ENCODE data around the gene XPO5. TPM values are rescaled to one million over a fixed set of nuclear protein-coding genes. Genes with fewer than 3 reads are reported as not detected.

The XPO5 gene
- polyA plus RNA-seq, 1 of the 3 experiments (the other 2 are of a cell fraction), result 29.5 TPM

GRCh38 chr6:43497689-43498088 lies 78.1 kb downstream of the XPO5 start:
- Histone ChIP-seq H3K27me3 (ENCODE audit: insufficient read depth) (no peaks in the 10 kb centered on the region), H3K9me3 (no peaks in the 10 kb centered on the region), H2AFZ (ENCODE audit: low read depth) (no peak overlapping the region), H4K20me1 (ENCODE audit: insufficient read depth) (peaks cover 12% of the 10 kb centered on the region; the same call in 1 of the 2 replicates), H3K36me3 (replicated peaks in 1 of 2; ENCODE audit: control insufficient read depth in 1 of 2, insufficient read depth in 2 of 2, low read length in 1 of 2) (peaks cover 14 to 32% of the 10 kb centered on the region in 2 experiments), H3K4me1 (ENCODE audit: control insufficient read depth in 1 of 2, insufficient read depth in 2 of 2, low read depth in 1 of 2, low read length in 1 of 2) (peaks cover 5 to 33% of the 10 kb centered on the region in 2 experiments; a peak in 2 of 4 replicates), H3K4me2 (no peak overlapping the region), H3K4me3 (ENCODE audit: low read depth in 2 of 2, low read length in 1 of 2) (no peak overlapping the region), H3K9ac (no peak overlapping the region), H3K9me2 (no peaks in the 10 kb centered on the region), H3K79me2 (ENCODE audit: insufficient read depth) (peaks cover 8% of the 10 kb centered on the region; the same call in 1 of the 2 replicates), H3F3A (replicated peaks; ENCODE audit: insufficient read depth) (no peaks in the 10 kb centered on the region), H3K27ac (ENCODE audit: low read depth in 2 of 2, low read length in 1 of 2) (no peak overlapping the region)
- TF ChIP-seq YY1 (IDR thresholded peaks at IDR 0.05; ENCODE audit: low read depth) (no peak), EZH2phosphoT487 (IDR thresholded peaks at IDR 0.05; ENCODE audit: borderline replicate concordance, low read depth) (no peak), SIN3A (IDR thresholded peaks at IDR 0.05; ENCODE audit: borderline replicate concordance, low read depth, low read length) (no peak), TCF12 (IDR thresholded peaks at IDR 0.05) (no peak), RCOR1 (IDR thresholded peaks at IDR 0.05; ENCODE audit: low read length) (no peak), ELF1 (IDR thresholded peaks at IDR 0.05) (no peak), ZBTB33 (IDR thresholded peaks at IDR 0.05; ENCODE audit: borderline replicate concordance, low read depth) (no peak), FOXM1 (IDR thresholded peaks at IDR 0.05; ENCODE audit: low read depth) (no peak)
- WGBS (ENCODE audit: low lambda C conversion rate), result 92% methylated on average over 8 of the region's 12 CpGs
- ChIA-PET CTCF (interaction anchor here (0.6 to 22.4 kb wide), 6 partner anchors 9 to 450 kb away, joined by 3 to 382 read pairs (median 8); partner anchors contain the start of genes DLK2 and LRRC73), POLR2A (interaction anchor here (0.7 kb wide), 1 partner anchor 12 kb away, joined by 3 read pairs; the partner anchor contains the start of gene LRRC73)
- no peak for DNase-seq

GRCh38 chr6:43497129-43497396 lies 78.8 kb downstream of the XPO5 start:
- Histone ChIP-seq H3K9ac (no peak overlapping the region), H4K20me1 (ENCODE audit: insufficient read depth) (peaks cover 19% of the 10 kb centered on the region; the same call in 1 of the 2 replicates), H3K9me2 (no peaks in the 10 kb centered on the region), H3K9me3 (no peaks in the 10 kb centered on the region), H2AFZ (ENCODE audit: low read depth) (no peak overlapping the region), H3K36me3 (replicated peaks in 1 of 2; ENCODE audit: control insufficient read depth in 1 of 2, insufficient read depth in 2 of 2, low read length in 1 of 2) (peaks cover 14 to 30% of the 10 kb centered on the region in 2 experiments), H3K79me2 (ENCODE audit: insufficient read depth) (peaks cover 10% of the 10 kb centered on the region; the same call in 1 of the 2 replicates), H3K4me1 (ENCODE audit: control insufficient read depth in 1 of 2, insufficient read depth in 2 of 2, low read depth in 1 of 2, low read length in 1 of 2) (peaks cover 10 to 39% of the 10 kb centered on the region in 2 experiments; a peak in 3 of 4 replicates), H3K4me2 (no peak overlapping the region), H3K27me3 (ENCODE audit: insufficient read depth) (no peaks in the 10 kb centered on the region), H3F3A (replicated peaks; ENCODE audit: insufficient read depth) (no peaks in the 10 kb centered on the region), H3K4me3 (ENCODE audit: low read depth in 2 of 2, low read length in 1 of 2) (no peak overlapping the region), H3K27ac (ENCODE audit: low read depth in 2 of 2, low read length in 1 of 2) (peak overlapping the region in 1 of 2 experiments; percentile 5; a peak in 1 of 4 replicates)
- CTCF ChIA-PET, result interaction anchor here (0.6 to 22.4 kb wide), 14 partner anchors 9 to 449 kb away, joined by 3 to 382 read pairs (median 5); partner anchors contain the start of genes DLK2 and LRRC73
- DNase-seq, result no peak
- POLR2A ChIA-PET, result no interaction called here
- WGBS (ENCODE audit: low lambda C conversion rate), result 86% methylated on average over 6 of the region's 6 CpGs
- no peak for TF ChIP-seq PBX3 (IDR thresholded peaks at IDR 0.05)
- TF ChIP-seq EZH2phosphoT487 (IDR thresholded peaks at IDR 0.05; ENCODE audit: borderline replicate concordance, low read depth), result no peak
- TF ChIP-seq FOSL2 (IDR thresholded peaks at IDR 0.05; ENCODE audit: borderline replicate concordance, low read depth), result no peak
